ENCODE data around the gene KRTAP10-10. TPM values are rescaled to one million over a fixed set of nuclear protein-coding genes. Genes with fewer than 3 reads are reported as not detected.
"Not testable (repeated sequence)": the region's sequence is repeated elsewhere in the genome, so short reads cannot be mapped to it uniquely, and the experiment has no call there.

Gene KRTAP10-10
- not detected for total RNA-seq

- H3K27me3 Mint-ChIP-seq: peaks cover 5% of the 10 kb centered on the region
- H3K36me3 Mint-ChIP-seq: peaks cover 6% of the 10 kb centered on the region
- H3K4me1 Mint-ChIP-seq (ENCODE audit: low read depth): no peaks in the 10 kb centered on the region
- POLR2A ChIA-PET: no interaction called here
- CTCF ChIA-PET: no interaction called here
- H3K9me3 Mint-ChIP-seq: peaks cover 25% of the 10 kb centered on the region
- H3K27ac Mint-ChIP-seq: no peak within 1 kb of the TSS
- no peak within 1 kb of the TSS for H3K4me3 Mint-ChIP-seq
- no peak for DNase-seq
- intact Hi-C loops (cut with micrococcal nuclease): no loop called here
Measured at GRCh38 chr21:44637018-44637850, at the start of gene KRTAP10-10. KRTAP10-10 (plus strand) TSS chr21:44637356; CDS start chr21:44637418, 62 bp downstream.

DNA sequence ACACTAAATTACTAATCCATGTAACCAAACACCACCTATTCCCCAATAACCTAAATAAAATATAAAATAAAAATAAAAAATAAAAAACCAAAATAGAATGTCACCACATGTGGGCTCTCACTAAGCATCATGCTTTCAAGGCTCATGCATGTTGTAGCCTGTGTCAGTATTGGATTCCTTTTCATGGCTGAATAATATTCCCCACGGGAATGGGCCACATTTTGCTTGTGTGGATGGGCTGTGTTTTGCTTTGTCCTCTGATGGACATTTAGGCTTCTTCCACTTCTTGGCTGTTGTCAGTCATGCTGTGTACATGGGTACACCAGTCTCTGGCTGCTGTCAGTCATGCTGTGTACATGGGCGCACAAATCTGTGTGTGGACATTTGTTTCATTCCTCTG lies 48.1 kb upstream of the KRTAP10-10 start:
- no peak overlapping the region for H3K27ac Mint-ChIP-seq
- H3K36me3 Mint-ChIP-seq: no peaks in the 10 kb centered on the region
- H3K27me3 Mint-ChIP-seq: peaks cover 18% of the 10 kb centered on the region
- ChIA-PET CTCF (no interaction called here), POLR2A (no interaction called here)
- intact Hi-C loops (cut with micrococcal nuclease): loop anchor here (10.0 kb wide), 1 partner anchor 66 kb away; the partner anchor contains the start of genes KRTAP12-3 and KRTAP12-4
- no peak for DNase-seq
- H3K9me3 Mint-ChIP-seq: no peaks in the 10 kb centered on the region
- H3K4me1 Mint-ChIP-seq (ENCODE audit: low read depth): peaks cover 4% of the 10 kb centered on the region
- no peak overlapping the region for H3K4me3 Mint-ChIP-seq

GRCh38 chr21:44589586-44590305 lies 47.4 kb upstream of the KRTAP10-10 start:
- no peaks in the 10 kb centered on the region for H3K9me3 Mint-ChIP-seq
- intact Hi-C loops (cut with micrococcal nuclease): loop anchor here (10.0 kb wide), 1 partner anchor 65 kb away; the partner anchor contains the start of genes KRTAP12-3 and KRTAP12-4
- ChIA-PET POLR2A (no interaction called here), CTCF (no interaction called here)
- no peaks in the 10 kb centered on the region for H3K36me3 Mint-ChIP-seq
- no peak for DNase-seq
- H3K4me3 Mint-ChIP-seq: no peak overlapping the region
- no peak overlapping the region for H3K27ac Mint-ChIP-seq
- no peaks in the 10 kb centered on the region for H3K4me1 Mint-ChIP-seq (ENCODE audit: low read depth)
- H3K27me3 Mint-ChIP-seq: peaks cover 18% of the 10 kb centered on the region

- intact Hi-C loops (cut with micrococcal nuclease): no loop called here
Measured at GRCh38 chr21:44590311-44590721, 46.8 kb upstream of the KRTAP10-10 start.

DNA sequence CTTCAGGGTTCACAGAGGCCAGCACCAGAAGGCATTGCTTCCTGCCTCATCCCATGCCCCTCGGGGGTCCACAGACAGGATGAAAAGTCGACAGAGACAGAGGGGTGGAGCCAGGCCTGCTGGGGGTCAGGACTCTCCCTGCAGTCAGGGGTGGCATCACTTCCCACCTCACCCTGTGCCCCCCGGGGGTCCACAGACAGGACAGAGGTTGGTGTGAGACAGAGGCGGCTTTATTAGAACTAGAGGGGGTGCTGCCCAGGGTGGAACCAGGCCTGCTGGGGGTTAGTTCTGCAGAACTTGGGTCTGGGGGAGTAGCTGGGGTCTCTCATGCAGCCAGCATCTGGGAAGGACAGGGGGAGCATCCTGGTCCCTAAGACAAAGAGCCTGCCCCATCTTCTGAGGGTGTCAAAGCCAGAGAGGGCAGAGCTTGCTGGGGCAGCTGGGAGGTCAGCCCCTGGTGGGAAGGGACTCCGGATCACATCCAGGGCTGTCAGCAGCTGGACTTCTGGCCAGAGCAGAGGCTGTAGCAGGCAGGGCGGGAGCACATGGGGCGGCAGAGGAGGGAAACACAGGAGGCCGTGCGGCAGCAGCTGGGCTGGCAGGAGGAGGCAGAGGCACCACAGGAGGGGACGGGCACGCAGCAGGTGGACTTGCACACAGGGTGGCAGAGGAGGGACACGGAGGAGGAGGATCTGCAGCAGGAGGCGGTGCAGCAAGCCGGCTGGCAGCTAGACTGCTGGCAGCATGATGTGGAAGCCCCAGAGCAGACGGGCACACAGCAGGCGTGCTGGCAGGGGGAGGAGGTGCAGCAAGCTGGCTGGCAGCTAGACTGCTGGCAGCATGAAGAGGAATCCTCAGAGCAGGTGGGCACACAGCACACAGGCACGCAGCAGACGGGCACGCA lies 46.0 kb upstream of the KRTAP10-10 start:
- peaks cover 13% of the 10 kb centered on the region for H3K27me3 Mint-ChIP-seq
- DNase-seq; H3K4me1 Mint-ChIP-seq (ENCODE audit: low read depth); POLR2A ChIA-PET; H3K9me3 Mint-ChIP-seq; H3K36me3 Mint-ChIP-seq; intact Hi-C loops (cut with micrococcal nuclease); H3K27ac Mint-ChIP-seq; CTCF ChIA-PET; H3K4me3 Mint-ChIP-seq: not testable (repeated sequence)

More at GRCh38 chr21:44590311-44590721, 46.8 kb upstream of the KRTAP10-10 start:
- Mint-ChIP-seq H3K27ac (no peak overlapping the region), H3K36me3 (no peaks in the 10 kb centered on the region), H3K27me3 (peaks cover 18% of the 10 kb centered on the region), H3K4me3 (no peak overlapping the region), H3K9me3 (no peaks in the 10 kb centered on the region), H3K4me1 (ENCODE audit: low read depth) (no peaks in the 10 kb centered on the region)
- DNase-seq: no peak
- ChIA-PET POLR2A (no interaction called here), CTCF (no interaction called here)

DNA sequence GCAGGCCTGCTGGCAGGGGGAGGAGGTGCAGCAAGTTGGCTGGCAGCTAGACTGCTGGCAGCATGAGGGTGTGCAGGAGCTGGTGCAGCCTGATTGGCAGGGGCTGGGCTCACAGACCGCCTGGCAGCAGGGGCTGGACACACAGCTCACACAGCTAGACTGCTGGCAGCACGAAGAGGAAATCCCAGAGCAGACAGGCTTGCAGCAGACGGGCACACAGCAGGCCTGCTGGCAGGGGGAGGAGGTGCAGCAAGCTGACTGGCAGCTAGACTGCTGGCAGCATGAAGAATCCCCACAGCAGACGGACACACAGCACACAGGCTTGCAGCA lies 45.4 kb upstream of the KRTAP10-10 start:
- H3K36me3 Mint-ChIP-seq; H3K27ac Mint-ChIP-seq; H3K4me3 Mint-ChIP-seq; H3K27me3 Mint-ChIP-seq; H3K9me3 Mint-ChIP-seq; H3K4me1 Mint-ChIP-seq (ENCODE audit: low read depth); DNase-seq; intact Hi-C loops (cut with micrococcal nuclease); CTCF ChIA-PET; POLR2A ChIA-PET: not testable (repeated sequence)

- no peaks in the 10 kb centered on the region for H3K36me3 Mint-ChIP-seq
- DNase-seq: no peak
- intact Hi-C loops (cut with micrococcal nuclease): no loop called here
- no peaks in the 10 kb centered on the region for H3K9me3 Mint-ChIP-seq
- ChIA-PET CTCF (no interaction called here), POLR2A (no interaction called here)
- H3K4me3 Mint-ChIP-seq: no peak within 1 kb of the TSS
- no peaks in the 10 kb centered on the region for H3K4me1 Mint-ChIP-seq (ENCODE audit: low read depth)
- no peak within 1 kb of the TSS for H3K27ac Mint-ChIP-seq
- peaks cover 5% of the 10 kb centered on the region for H3K27me3 Mint-ChIP-seq
Measured at GRCh38 chr21:44592446-44593311, 44.5 kb upstream of the KRTAP10-10 start, which contains the start of gene KRTAP10-6. KRTAP10-6 (minus strand) TSS chr21:44592505; CDS start chr21:44592484, 21 bp downstream.

DNA sequence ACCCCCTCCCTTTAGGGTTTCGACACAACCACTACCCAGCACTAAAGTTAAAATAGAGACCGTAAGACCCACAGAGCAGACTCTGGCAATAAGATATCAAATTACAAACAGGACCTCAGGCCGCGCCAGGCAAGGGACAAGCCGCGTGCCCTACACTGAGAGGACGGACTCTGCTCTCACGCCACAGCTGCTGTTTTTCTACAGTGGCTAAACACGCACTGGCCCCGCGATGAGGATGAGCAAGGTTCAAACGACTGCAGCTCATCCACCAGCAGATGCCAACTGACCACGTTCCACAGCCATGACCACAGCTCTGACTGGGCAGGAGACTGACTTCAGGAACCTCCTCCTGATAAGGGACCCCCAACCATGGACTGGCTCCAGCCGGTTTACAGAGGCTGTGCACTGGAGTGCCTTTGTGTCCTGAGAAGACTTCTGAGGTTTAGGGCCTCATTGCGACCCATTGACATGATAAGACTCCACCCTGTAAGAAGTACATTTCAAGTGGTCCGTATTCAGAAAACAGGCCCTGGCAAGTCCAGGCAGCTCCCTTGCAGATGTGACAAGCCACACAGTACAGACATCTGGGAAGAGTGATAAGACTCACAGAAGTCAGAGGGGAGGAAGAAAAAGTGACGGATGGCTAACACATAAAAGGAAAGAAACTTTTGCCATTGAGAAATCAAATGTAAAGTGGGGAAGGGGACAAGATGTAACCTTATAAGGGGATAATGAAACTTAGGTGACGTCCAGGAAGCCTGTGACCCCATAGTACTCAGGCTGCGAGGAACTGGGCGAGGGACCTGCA lies 43.4 kb upstream of the KRTAP10-10 start:
- intact Hi-C loops (cut with micrococcal nuclease): no loop called here
- no peak overlapping the region for H3K4me3 Mint-ChIP-seq
- no peak overlapping the region for H3K27ac Mint-ChIP-seq
- ChIA-PET CTCF (no interaction called here), POLR2A (no interaction called here)
- H3K4me1 Mint-ChIP-seq (ENCODE audit: low read depth): no peaks in the 10 kb centered on the region
- no peak for DNase-seq
- no peaks in the 10 kb centered on the region for H3K36me3 Mint-ChIP-seq
- peaks cover 5% of the 10 kb centered on the region for H3K27me3 Mint-ChIP-seq
- peaks cover 2% of the 10 kb centered on the region for H3K9me3 Mint-ChIP-seq

DNA sequence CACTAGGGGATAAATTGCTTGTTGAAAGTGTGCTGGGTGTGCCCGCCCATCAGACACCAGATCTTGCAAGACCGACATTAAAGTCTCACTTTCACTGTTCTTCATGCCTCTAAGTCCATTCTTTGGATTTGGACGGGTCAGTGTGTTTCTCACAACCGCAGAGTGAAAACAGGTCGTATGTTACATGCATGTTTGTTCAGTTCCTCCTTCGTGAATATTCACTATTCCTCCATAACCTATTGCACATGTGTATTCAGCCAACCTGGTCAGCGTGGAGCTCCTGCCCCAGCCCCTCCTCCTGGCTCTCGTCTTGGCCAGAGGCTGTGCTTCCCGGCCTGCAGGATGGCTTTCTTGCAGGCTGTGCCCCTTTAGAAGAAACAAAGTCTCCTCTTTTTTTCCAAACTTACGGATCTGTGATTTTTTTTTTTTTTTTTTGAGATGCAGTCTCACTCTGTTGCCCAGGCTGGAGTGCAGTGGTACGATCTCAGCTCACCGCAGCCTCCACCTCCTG lies 42.7 kb upstream of the KRTAP10-10 start:
- POLR2A ChIA-PET: no interaction called here
- CTCF ChIA-PET: no interaction called here
- no peak overlapping the region for H3K4me3 Mint-ChIP-seq
- H3K36me3 Mint-ChIP-seq: no peaks in the 10 kb centered on the region
- no peak for DNase-seq
- peaks cover 2% of the 10 kb centered on the region for H3K9me3 Mint-ChIP-seq
- intact Hi-C loops (cut with micrococcal nuclease): no loop called here
- peaks cover under 1% of the 10 kb centered on the region for H3K27me3 Mint-ChIP-seq
- H3K27ac Mint-ChIP-seq: no peak overlapping the region
- no peaks in the 10 kb centered on the region for H3K4me1 Mint-ChIP-seq (ENCODE audit: low read depth)

DNA sequence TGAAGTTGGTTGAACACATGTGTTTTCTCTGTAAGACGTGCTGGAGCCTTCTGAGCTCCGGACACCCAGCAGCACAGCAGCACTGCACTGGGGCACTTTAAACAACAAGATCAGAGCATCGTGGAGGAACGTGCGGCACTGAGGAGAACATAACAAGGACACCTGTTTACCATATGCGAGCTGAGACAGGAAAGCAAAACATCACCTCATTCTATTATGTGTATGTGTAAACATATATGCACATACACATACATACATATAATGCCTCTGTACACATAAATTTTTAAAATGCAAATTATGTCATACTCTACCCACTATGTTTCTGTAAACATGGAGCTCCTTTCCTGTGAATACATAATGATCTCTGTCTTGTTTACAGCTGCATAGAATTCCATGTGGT lies 41.6 kb upstream of the KRTAP10-10 start:
- Mint-ChIP-seq H3K9me3 (peaks cover 2% of the 10 kb centered on the region), H3K36me3 (no peaks in the 10 kb centered on the region), H3K4me3 (no peak overlapping the region), H3K27ac (no peak overlapping the region), H3K4me1 (ENCODE audit: low read depth) (no peaks in the 10 kb centered on the region), H3K27me3 (no peaks in the 10 kb centered on the region)
- CTCF ChIA-PET: no interaction called here
- POLR2A ChIA-PET: no interaction called here
- no peak for DNase-seq
- intact Hi-C loops (cut with micrococcal nuclease): no loop called here
